ENCODE results near the gene CDHR5.
"Not testable (repeated sequence)": the region's sequence is repeated elsewhere in the genome, so short reads cannot be mapped to it uniquely, and the experiment has no call there.

CDHR5 gene

DNA sequence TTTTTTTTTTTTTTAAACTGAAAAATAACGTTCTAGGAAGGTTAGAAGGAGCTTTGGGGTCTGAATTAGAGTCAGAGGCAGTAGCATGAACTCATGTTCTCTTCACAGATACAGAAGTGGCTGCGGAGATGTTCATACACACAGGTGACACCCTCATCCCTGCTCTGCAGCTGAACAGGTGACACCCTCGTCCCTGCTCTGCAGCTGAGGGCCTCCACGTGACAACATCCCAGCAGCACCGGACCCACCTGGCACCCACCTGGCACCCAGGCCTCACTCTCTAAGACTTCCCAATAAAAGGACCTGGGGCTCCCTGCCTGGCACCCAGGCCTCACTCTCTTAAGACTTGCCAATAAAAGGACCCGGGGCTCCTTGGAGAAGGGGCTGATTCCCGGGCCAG lies 32.1 kb upstream of the CDHR5 start:
- no peak for DNase-seq
- Histone ChIP-seq H3K27ac (no peak overlapping the region), H3K9me3 (ENCODE audit: severe bottlenecking) (no peaks in the 10 kb centered on the region), H3K36me3 (peaks cover 57% of the 10 kb centered on the region), H3K4me3 (ENCODE audit: low read depth, low read length) (no peak overlapping the region), H3K27me3 (ENCODE audit: insufficient read depth, low read depth, severe bottlenecking) (no peaks in the 10 kb centered on the region)
- TF ChIP-seq, protein P1, sequence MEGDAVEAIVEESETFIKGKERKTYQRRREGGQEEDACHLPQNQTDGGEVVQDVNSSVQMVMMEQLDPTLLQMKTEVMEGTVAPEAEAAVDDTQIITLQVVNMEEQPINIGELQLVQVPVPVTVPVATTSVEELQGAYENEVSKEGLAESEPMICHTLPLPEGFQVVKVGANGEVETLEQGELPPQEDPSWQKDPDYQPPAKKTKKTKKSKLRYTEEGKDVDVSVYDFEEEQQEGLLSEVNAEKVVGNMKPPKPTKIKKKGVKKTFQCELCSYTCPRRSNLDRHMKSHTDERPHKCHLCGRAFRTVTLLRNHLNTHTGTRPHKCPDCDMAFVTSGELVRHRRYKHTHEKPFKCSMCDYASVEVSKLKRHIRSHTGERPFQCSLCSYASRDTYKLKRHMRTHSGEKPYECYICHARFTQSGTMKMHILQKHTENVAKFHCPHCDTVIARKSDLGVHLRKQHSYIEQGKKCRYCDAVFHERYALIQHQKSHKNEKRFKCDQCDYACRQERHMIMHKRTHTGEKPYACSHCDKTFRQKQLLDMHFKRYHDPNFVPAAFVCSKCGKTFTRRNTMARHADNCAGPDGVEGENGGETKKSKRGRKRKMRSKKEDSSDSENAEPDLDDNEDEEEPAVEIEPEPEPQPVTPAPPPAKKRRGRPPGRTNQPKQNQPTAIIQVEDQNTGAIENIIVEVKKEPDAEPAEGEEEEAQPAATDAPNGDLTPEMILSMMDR (IDR thresholded peaks at IDR 0.05; ENCODE audit: low read depth, low read length), result no peak

- Histone ChIP-seq H3K4me3 (ENCODE audit: low read depth, low read length) (no peak overlapping the region), H3K27me3 (ENCODE audit: insufficient read depth, low read depth, severe bottlenecking) (no peaks in the 10 kb centered on the region), H3K9me3 (ENCODE audit: severe bottlenecking) (no peaks in the 10 kb centered on the region), H3K36me3 (peaks cover 61% of the 10 kb centered on the region), H3K27ac (no peak overlapping the region)
- DNase-seq, result no peak
- TF ChIP-seq, protein P1 (IDR thresholded peaks at IDR 0.05; ENCODE audit: low read depth, low read length), result no peak
Observed at GRCh38 chr11:656426-656825, 31.7 kb upstream of the CDHR5 start.

DNA sequence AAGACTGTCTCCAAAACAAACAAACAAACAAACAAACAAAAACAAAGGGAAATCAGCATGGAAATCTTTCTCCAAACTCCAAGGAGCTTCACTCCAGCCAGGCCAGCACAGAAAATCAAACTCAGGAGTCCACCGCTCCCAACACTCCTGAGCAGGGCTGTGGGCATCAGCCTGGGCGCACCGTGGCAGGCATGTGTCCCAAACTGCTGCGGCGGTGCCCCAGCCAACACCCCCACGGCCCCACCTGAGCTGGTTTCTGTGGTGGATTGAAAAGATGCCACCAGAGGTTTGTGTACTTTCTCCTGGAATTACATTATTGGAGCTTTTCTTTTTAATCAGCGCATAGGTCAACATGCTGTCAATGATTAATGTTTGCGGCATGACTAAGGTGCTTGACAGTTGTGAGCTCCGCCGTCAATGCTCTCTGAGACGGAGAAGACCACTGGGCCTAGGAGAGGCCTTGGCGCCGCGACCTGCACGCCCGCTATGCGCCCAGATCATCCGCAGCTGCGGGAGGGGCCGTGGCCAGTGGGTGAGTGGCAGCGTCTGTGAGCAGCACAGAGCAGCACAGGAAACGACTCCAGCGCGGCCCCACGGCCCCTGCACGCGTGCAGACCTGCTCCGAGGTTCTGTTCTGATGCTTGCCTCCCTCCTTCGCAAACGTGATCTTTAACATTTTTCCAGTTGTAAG lies 30.4 kb upstream of the CDHR5 start:
- DNase-seq, result no peak
- Histone ChIP-seq H3K27ac (no peak overlapping the region), H3K9me3 (ENCODE audit: severe bottlenecking) (no peaks in the 10 kb centered on the region), H3K36me3 (peaks cover 63% of the 10 kb centered on the region), H3K27me3 (ENCODE audit: insufficient read depth, low read depth, severe bottlenecking) (no peaks in the 10 kb centered on the region), H3K4me3 (ENCODE audit: low read depth, low read length) (no peak overlapping the region)
- TF ChIP-seq, protein P1 (IDR thresholded peaks at IDR 0.05; ENCODE audit: low read depth, low read length), result no peak

DNA sequence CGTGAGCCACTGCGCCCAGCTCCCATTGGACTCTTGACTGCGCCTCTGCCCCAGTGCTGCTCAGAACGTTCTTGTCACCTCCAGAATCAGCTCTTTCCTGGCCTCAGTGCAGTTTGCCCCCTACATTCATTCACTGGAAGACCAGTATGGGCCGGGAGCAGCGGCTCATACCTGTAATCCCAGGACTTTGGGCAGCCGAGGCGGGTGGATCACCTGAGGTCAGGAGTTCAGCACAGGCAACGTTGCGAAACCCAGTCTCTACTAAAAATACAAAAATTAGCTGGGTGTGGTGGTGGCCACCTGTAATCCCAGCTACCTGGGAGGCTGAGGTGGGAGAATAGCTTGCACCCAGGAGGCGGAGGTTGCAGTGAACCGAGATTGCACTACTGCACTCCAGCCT lies 29.7 kb upstream of the CDHR5 start:
- not testable (repeated sequence) for H3K27ac ChIP-seq; DNase-seq; H3K27me3 ChIP-seq (ENCODE audit: insufficient read depth, low read depth, severe bottlenecking); H3K4me3 ChIP-seq (ENCODE audit: low read depth, low read length); H3K9me3 ChIP-seq (ENCODE audit: severe bottlenecking)
- peaks cover 66% of the 10 kb centered on the region for H3K36me3 ChIP-seq

- no peak overlapping the region for H3K27ac ChIP-seq
- no peak overlapping the region for H3K4me3 ChIP-seq (ENCODE audit: low read depth, low read length)
- no peaks in the 10 kb centered on the region for H3K27me3 ChIP-seq (ENCODE audit: insufficient read depth, low read depth, severe bottlenecking)
- no peaks in the 10 kb centered on the region for H3K9me3 ChIP-seq (ENCODE audit: severe bottlenecking)
- no peak for DNase-seq
- TF ChIP-seq, protein P1 (IDR thresholded peaks at IDR 0.05; ENCODE audit: low read depth, low read length), result no peak
- H3K36me3 ChIP-seq, result peaks cover 65% of the 10 kb centered on the region
Observed at GRCh38 chr11:653837-654236, 29.1 kb upstream of the CDHR5 start.

DNA sequence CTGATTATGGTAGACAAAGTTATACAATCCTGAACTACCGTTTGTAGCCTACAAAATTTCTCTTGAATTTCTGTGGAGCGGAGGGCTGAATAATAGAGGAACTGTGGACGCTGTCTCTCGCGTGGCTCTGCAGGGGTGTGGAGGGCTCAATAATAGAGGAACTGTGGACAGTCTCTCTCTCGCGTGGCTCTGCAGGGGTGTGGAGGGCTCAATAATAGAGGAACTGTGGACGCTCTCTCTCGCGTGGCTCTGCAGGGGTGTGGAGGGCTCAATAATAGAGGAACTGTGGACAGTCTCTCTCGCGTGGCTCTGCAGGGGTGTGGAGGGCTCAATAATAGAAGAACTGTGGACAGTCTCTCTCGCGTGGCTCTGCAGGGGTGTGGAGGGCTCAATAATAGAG lies 28.4 kb upstream of the CDHR5 start:
- not testable (repeated sequence) for H3K4me3 ChIP-seq (ENCODE audit: low read depth, low read length); DNase-seq; H3K27ac ChIP-seq; H3K9me3 ChIP-seq (ENCODE audit: severe bottlenecking); H3K27me3 ChIP-seq (ENCODE audit: insufficient read depth, low read depth, severe bottlenecking)
- H3K36me3 ChIP-seq, result peaks cover 60% of the 10 kb centered on the region

DNA sequence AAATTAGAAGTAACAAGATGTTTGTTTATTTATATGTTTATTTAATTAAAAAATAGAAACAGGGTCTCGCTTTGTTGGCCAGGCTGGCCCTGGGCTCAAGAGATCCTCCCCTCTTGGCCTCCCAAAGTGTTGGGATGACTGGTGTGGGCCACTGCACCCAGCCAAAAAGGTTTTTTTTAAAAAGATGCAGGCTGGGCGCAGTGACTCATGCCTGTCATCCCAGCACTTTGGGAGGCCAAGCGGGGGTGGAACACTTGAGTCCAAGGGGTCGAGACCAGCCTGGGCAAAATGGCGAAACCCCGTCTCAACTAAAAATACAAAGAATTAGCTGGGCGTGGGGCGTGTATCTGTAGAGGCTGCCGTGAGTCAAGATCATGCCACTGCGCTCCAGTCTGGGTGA lies 25.7 kb upstream of the CDHR5 start:
- Histone ChIP-seq H3K9me3 (ENCODE audit: severe bottlenecking) (no peaks in the 10 kb centered on the region), H3K4me3 (ENCODE audit: low read depth, low read length) (no peak overlapping the region), H3K27ac (no peak overlapping the region), H3K36me3 (peaks cover 54% of the 10 kb centered on the region), H3K27me3 (ENCODE audit: insufficient read depth, low read depth, severe bottlenecking) (no peaks in the 10 kb centered on the region)
- TF ChIP-seq, protein P1 (IDR thresholded peaks at IDR 0.05; ENCODE audit: low read depth, low read length), result no peak
- no peak for DNase-seq

- H3K36me3 ChIP-seq, result peaks cover 57% of the 10 kb centered on the region
- H3K4me3 ChIP-seq (ENCODE audit: low read depth, low read length); DNase-seq; H3K27ac ChIP-seq; H3K9me3 ChIP-seq (ENCODE audit: severe bottlenecking); H3K27me3 ChIP-seq (ENCODE audit: insufficient read depth, low read depth, severe bottlenecking): not testable (repeated sequence)
Observed at GRCh38 chr11:647672-648158, 23.0 kb upstream of the CDHR5 start.

Measured in WERI-Rb-1 (cell line).